ENCODE data around the gene ZNF25. TPM values are rescaled to one million over a fixed set of nuclear protein-coding genes. Genes with fewer than 3 reads are reported as not detected.
A peak's percentile ranks its signal among the peaks of the same experiment; 100 is the strongest.
"Not testable (repeated sequence)": the region's sequence is repeated elsewhere in the genome, so short reads cannot be mapped to it uniquely, and the experiment has no call there.

The ZNF25 gene
- total RNA-seq (2022) (1.5 and 1.7 TPM in 2 replicates), Bru-seq, nascent RNA (percentile 61 among the genes with signal in this experiment), BruChase-seq, experiment 1, labeled RNA remaining after a 2-hour chase (percentile 55 among the genes with signal in this experiment), BruChase-seq, experiment 2, labeled RNA remaining after a 6-hour chase (percentile 46 among the genes with signal in this experiment)
- long read RNA-seq, full-length matches to known transcripts = 1 of 1 reads
- long read RNA-seq, partial matches to known transcripts = 0 of 1 reads
- long read RNA-seq, other reads (novel, unspliced or antisense) = 0 of 1 reads

- peak; percentile 94 to 99 for TF ChIP-seq CTCF (IDR thresholded peaks at IDR 0.05; ENCODE audit: insufficient read depth in 1 of 2, low read depth in 1 of 2, low read length in 1 of 2, severe bottlenecking in 1 of 2, unreplicated experiment in 1 of 2)
- BruUV-seq (replicated peaks) = no TSS peak
- H3K4me1 Mint-ChIP-seq (ENCODE audit: low read depth, unreplicated experiment) = peaks cover 7% of the 10 kb centered on the region
- Histone ChIP-seq H3K9me3 (no peaks in the 10 kb centered on the region), H3K4me3 (ENCODE audit: low read depth, low read length) (peak within 1 kb of the TSS; percentile 89), H3K4me1 (no peaks in the 10 kb centered on the region), H3K27me3 (replicated peaks; ENCODE audit: control insufficient read depth, insufficient read depth, low read length) (no peaks in the 10 kb centered on the region), H3K36me3 (ENCODE audit: control insufficient read depth, insufficient read depth, low read length) (no peaks in the 10 kb centered on the region)
- ChIA-PET POLR2A (interaction anchor here (0.7 to 1.6 kb wide), 6 partner anchors 19 to 175 kb away, joined by 3 to 6 read pairs (median 4); partner anchors contain the start of genes ZNF248 and ZNF33A), CTCF (interaction anchor here (0.6 to 1.8 kb wide), 15 partner anchors 16 to 1780 kb away, joined by 3 to 30 read pairs (median 3); partner anchors contain the start of gene ZNF33A)
- no peaks in the 10 kb centered on the region for H3K9me3 Mint-ChIP-seq (ENCODE audit: unreplicated experiment)
- peaks cover 8% of the 10 kb centered on the region for H3K36me3 Mint-ChIP-seq (ENCODE audit: insufficient read depth, unreplicated experiment)
- intact Hi-C loops (cut with micrococcal nuclease; ENCODE audit: unreplicated experiment) = loop anchor here (1.0 kb wide), 4 partner anchors 34 to 427 kb away; partner anchors contain the start of genes ZNF248, ZNF33A and ZNF37A
- peak within 1 kb of the TSS; percentile 81 for H3K4me3 Mint-ChIP-seq (ENCODE audit: unreplicated experiment)
- H3K27me3 Mint-ChIP-seq (ENCODE audit: insufficient read depth, unreplicated experiment) = no peaks in the 10 kb centered on the region
- peak; percentile 100 for DNase-seq
- peak within 1 kb of the TSS; percentile 94 for H3K27ac Mint-ChIP-seq (ENCODE audit: unreplicated experiment)
Observed at GRCh38 chr10:37976091-37976879, at the start of gene ZNF25. Gene ZNF25, minus strand, starts transcription at chr10:37976647. Its CDS starts 4,925 bp downstream, at chr10:37971722.

- POLR2A ChIA-PET = no interaction called here
- CTCF ChIA-PET = no interaction called here
- no peak for DNase-seq
- no peaks in the 10 kb centered on the region; the same call in none of the 2 replicates for H3K36me3 ChIP-seq (ENCODE audit: control insufficient read depth, insufficient read depth, low read length)
- H3K27me3 ChIP-seq (replicated peaks; ENCODE audit: control insufficient read depth, insufficient read depth, low read length) = no peaks in the 10 kb centered on the region
- no peak for TF ChIP-seq CTCF (IDR thresholded peaks at IDR 0.05; ENCODE audit: insufficient read depth in 1 of 2, low read depth in 1 of 2, low read length in 1 of 2, severe bottlenecking in 1 of 2, unreplicated experiment in 1 of 2)
- no peak overlapping the region for H3K4me3 ChIP-seq (ENCODE audit: low read depth, low read length)
- no peaks in the 10 kb centered on the region; the same call in 1 of the 2 replicates for H3K4me1 ChIP-seq
- 0 out of 2 replicates have a peak, but pooled peaks cover 4% of the 10 kb centered on the region for H3K9me3 ChIP-seq
- BruUV-seq (replicated peaks) = no TSS peak
- Mint-ChIP-seq H3K9me3 (ENCODE audit: unreplicated experiment) (peaks cover 6% of the 10 kb centered on the region), H3K4me3 (ENCODE audit: unreplicated experiment) (no peak overlapping the region), H3K27me3 (ENCODE audit: insufficient read depth, unreplicated experiment) (no peaks in the 10 kb centered on the region), H3K4me1 (ENCODE audit: low read depth, unreplicated experiment) (no peaks in the 10 kb centered on the region), H3K27ac (ENCODE audit: unreplicated experiment) (no peak overlapping the region), H3K36me3 (ENCODE audit: insufficient read depth, unreplicated experiment) (peaks cover 76% of the 10 kb centered on the region)
- intact Hi-C loops (cut with micrococcal nuclease; ENCODE audit: unreplicated experiment) = no loop called here
Observed at GRCh38 chr10:38025283-38025682, 48.8 kb upstream of the ZNF25 start.

- H3K4me3 ChIP-seq (ENCODE audit: low read depth, low read length); BruUV-seq (replicated peaks); H3K4me1 ChIP-seq; DNase-seq; H3K4me1 Mint-ChIP-seq (ENCODE audit: low read depth, unreplicated experiment); H3K27me3 ChIP-seq (replicated peaks; ENCODE audit: control insufficient read depth, insufficient read depth, low read length); CTCF ChIA-PET; POLR2A ChIA-PET; H3K4me3 Mint-ChIP-seq (ENCODE audit: unreplicated experiment); H3K27ac Mint-ChIP-seq (ENCODE audit: unreplicated experiment); H3K27me3 Mint-ChIP-seq (ENCODE audit: insufficient read depth, unreplicated experiment); H3K9me3 ChIP-seq; H3K36me3 ChIP-seq (ENCODE audit: control insufficient read depth, insufficient read depth, low read length): not testable (repeated sequence)
- intact Hi-C loops (cut with micrococcal nuclease; ENCODE audit: unreplicated experiment) = loop anchor here (10.0 kb wide), 2 partner anchors 346 to 1114 kb away; no protein-coding TSS in a partner anchor
- Mint-ChIP-seq H3K9me3 (ENCODE audit: unreplicated experiment) (peaks cover 31% of the 10 kb centered on the region), H3K36me3 (ENCODE audit: insufficient read depth, unreplicated experiment) (peaks cover 88% of the 10 kb centered on the region)
Observed at GRCh38 chr10:38019124-38019523, 42.7 kb upstream of the ZNF25 start.
